K562 (cell line): Measurements from ENCODE around the gene CLCN1. TPM values are rescaled to one million over a fixed set of nuclear protein-coding genes. Genes with fewer than 3 reads are reported as not detected.
A peak's percentile ranks its signal among the peaks of the same experiment; 100 is the strongest.

Experiments used
- CBFA2T2 ChIP-seq: fragments of 450-650 bp; conservative IDR thresholded peaks from 2 replicates; pipeline ENCODE4 v1.6.1; 2017; ENCODE audit warnings: mild to moderate bottlenecking
- EGR1 ChIP-seq: fragments of 450-650 bp; conservative IDR thresholded peaks from 2 replicates; pipeline ENCODE4 v1.6.1; 2017; ENCODE audit warnings: mild to moderate bottlenecking
- FIP1L1 ChIP-seq: fragments of 200-400 bp; formaldehyde crosslinking; IDR thresholded peaks from 2 replicates; pipeline ENCODE4 v1.6.1; 2018; ENCODE audit warnings: mild to moderate bottlenecking, low read depth, low read length; ENCODE audit not compliant: poor library complexity, severe bottlenecking
- HES1 ChIP-seq: fragments of 450-650 bp; IDR thresholded peaks from 2 replicates; pipeline ENCODE4 v1.6.1; 2016; ENCODE audit warnings: low read depth, mild to moderate bottlenecking, moderate library complexity
- HNRNPLL ChIP-seq: fragments of 200-400 bp; formaldehyde crosslinking; IDR thresholded peaks from 2 replicates; pipeline ENCODE4 v1.6.1; 2017; ENCODE audit warnings: low read length, low read depth, mild to moderate bottlenecking; ENCODE audit not compliant: poor library complexity, severe bottlenecking
- MAFF ChIP-seq: IDR thresholded peaks from 2 replicates; pipeline ENCODE4 v1.6.1; 2012; ENCODE audit warnings: low read length, improper control_type of control experiment
- MEF2A ChIP-seq: IDR thresholded peaks from 2 replicates; pipeline ENCODE4 v1.6.1; 2011; ENCODE audit warnings: low read depth, mild to moderate bottlenecking, low read length, moderate library complexity; ENCODE audit not compliant: control insufficient read depth
- NCOR1 ChIP-seq: fragments of 450-650 bp; IDR thresholded peaks from 2 replicates; pipeline ENCODE4 v1.6.1; 2016; ENCODE audit warnings: mild to moderate bottlenecking, moderate library complexity
- NFE2 ChIP-seq: IDR thresholded peaks from 2 replicates; pipeline ENCODE4 v1.6.1; 2014; ENCODE audit warnings: antibody characterized with exemption, low read depth
- NFRKB ChIP-seq: fragments of 450-650 bp; IDR thresholded peaks from 2 replicates; pipeline ENCODE4 v1.6.1; 2016; ENCODE audit warnings: low read depth
- SAP30 ChIP-seq: fragments of 200-600 bp; sonication (generic); IDR thresholded peaks from 2 replicates; pipeline ENCODE4 v1.6.1; 2012; ENCODE audit warnings: borderline replicate concordance, low read depth, mild to moderate bottlenecking, moderate library complexity, low read length, control low read depth, inconsistent platforms; ENCODE audit not compliant: insufficient read depth, poor library complexity, severe bottlenecking
- SOX6 ChIP-seq: fragments of 450-650 bp; IDR thresholded peaks from 2 replicates; pipeline ENCODE4 v1.6.1; 2014; ENCODE audit warnings: mild to moderate bottlenecking
- WHSC1 ChIP-seq: IDR thresholded peaks from one replicate; pipeline ENCODE4 v1.6.1; 2012; ENCODE audit warnings: low read length, control low read depth, inconsistent platforms
- polyA plus RNA-seq, 8 experiments: library from polyadenylated mRNA; depleted of rRNA in 4 of 8; stranded (reverse) in 5 of 8; unstranded in 3 of 8; fragments of >200 nt; fragmentation: Nextera tagmentation in 2 of 8; fragmentation: Illumina TruSeq in 1 of 8; extraction: Ambion mirVana in 2 of 8; extraction: Trizol in 1 of 8; gene quantifications; 2 replicates each; pipeline versions ENCODE4 v1.2.1 to v1.2.3, GENCODE V29; 2011 to 2014; ENCODE audit warnings: inconsistent platforms in 1 of 8, missing spikeins in 1 of 8
- total RNA-seq, 7 experiments: library from RNA; depleted of rRNA in 6 of 7; stranded (reverse); fragments of >200 nt in 6 of 7; fragmentation: Illumina TruSeq in 2 of 7; extraction: Trizol in 2 of 7; gene quantifications; 2 replicates each; pipeline versions ENCODE4 v1.2.1 to v1.2.3, GENCODE V29; 2011 to 2021; ENCODE audit warnings: low replicate concordance in 1 of 7
- TF ChIP-seq, protein P1 (sequence below): fragments of 150-350 bp; IDR thresholded peaks from 2 replicates; pipeline ENCODE4 v1.6.1; 2014; ENCODE audit warnings: low read depth, mild to moderate bottlenecking, low read length, borderline replicate concordance
- TF ChIP-seq, protein P2 (sequence below): fragments of 450-650 bp; IDR thresholded peaks from 2 replicates; pipeline ENCODE4 v1.6.1; 2018; ENCODE audit not compliant: partially characterized antibody
- TF ChIP-seq, protein P3 (sequence below), 2 experiments: fragments of 450-650 bp; IDR thresholded peaks; 2 replicates each; pipeline ENCODE4 v1.6.1; 2016
- TF ChIP-seq, protein P4 (sequence below), 2 experiments: fragments of 450-650 bp in 1 of 2; sonication (generic) in 1 of 2; formaldehyde crosslinking; conservative IDR thresholded peaks; 2 replicates each; pipeline versions ENCODE4 v1.4.0 to v1.8.1; 2020 to 2022; ENCODE audit warnings: mild to moderate bottlenecking in 1 of 2, missing genetic modification reagents in 1 of 2
- TF ChIP-seq, protein P5 (sequence below): sonication (generic); formaldehyde crosslinking; IDR thresholded peaks from 2 replicates; pipeline ENCODE4 v1.8.0; 2022; ENCODE audit warnings: mild to moderate bottlenecking, missing genetic modification reagents

Gene CLCN1
- total and polyA plus RNA-seq, 9 of the 15 experiments (the other 6 are each of a cell fraction or from before 2014, with no cell fraction given) = 0.01 to 0.11 (median 0.04) TPM; not detected in 4

GRCh38 chr7:143281529-143281928 lies 34.4 kb upstream of the CLCN1 start (continued):
- TF ChIP-seq, protein P1, sequence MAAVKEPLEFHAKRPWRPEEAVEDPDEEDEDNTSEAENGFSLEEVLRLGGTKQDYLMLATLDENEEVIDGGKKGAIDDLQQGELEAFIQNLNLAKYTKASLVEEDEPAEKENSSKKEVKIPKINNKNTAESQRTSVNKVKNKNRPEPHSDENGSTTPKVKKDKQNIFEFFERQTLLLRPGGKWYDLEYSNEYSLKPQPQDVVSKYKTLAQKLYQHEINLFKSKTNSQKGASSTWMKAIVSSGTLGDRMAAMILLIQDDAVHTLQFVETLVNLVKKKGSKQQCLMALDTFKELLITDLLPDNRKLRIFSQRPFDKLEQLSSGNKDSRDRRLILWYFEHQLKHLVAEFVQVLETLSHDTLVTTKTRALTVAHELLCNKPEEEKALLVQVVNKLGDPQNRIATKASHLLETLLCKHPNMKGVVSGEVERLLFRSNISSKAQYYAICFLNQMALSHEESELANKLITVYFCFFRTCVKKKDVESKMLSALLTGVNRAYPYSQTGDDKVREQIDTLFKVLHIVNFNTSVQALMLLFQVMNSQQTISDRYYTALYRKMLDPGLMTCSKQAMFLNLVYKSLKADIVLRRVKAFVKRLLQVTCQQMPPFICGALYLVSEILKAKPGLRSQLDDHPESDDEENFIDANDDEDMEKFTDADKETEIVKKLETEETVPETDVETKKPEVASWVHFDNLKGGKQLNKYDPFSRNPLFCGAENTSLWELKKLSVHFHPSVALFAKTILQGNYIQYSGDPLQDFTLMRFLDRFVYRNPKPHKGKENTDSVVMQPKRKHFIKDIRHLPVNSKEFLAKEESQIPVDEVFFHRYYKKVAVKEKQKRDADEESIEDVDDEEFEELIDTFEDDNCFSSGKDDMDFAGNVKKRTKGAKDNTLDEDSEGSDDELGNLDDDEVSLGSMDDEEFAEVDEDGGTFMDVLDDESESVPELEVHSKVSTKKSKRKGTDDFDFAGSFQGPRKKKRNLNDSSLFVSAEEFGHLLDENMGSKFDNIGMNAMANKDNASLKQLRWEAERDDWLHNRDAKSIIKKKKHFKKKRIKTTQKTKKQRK = no peak
- TF ChIP-seq SOX6 (peak; percentile 70), NCOR1 (no peak), NFRKB (no peak), SAP30 (no peak), WHSC1 (no peak), MAFF (0 out of 2 replicates have a peak, but pooled peaks have one; percentile 11), CBFA2T2 (0 out of 2 replicates have a peak, but pooled peaks have one; percentile 9), HNRNPLL (no peak), HES1 (no peak), NFE2 (peak; percentile 72), MEF2A (no peak), FIP1L1 (no peak), EGR1 (no peak)
- TF ChIP-seq, protein P2, sequence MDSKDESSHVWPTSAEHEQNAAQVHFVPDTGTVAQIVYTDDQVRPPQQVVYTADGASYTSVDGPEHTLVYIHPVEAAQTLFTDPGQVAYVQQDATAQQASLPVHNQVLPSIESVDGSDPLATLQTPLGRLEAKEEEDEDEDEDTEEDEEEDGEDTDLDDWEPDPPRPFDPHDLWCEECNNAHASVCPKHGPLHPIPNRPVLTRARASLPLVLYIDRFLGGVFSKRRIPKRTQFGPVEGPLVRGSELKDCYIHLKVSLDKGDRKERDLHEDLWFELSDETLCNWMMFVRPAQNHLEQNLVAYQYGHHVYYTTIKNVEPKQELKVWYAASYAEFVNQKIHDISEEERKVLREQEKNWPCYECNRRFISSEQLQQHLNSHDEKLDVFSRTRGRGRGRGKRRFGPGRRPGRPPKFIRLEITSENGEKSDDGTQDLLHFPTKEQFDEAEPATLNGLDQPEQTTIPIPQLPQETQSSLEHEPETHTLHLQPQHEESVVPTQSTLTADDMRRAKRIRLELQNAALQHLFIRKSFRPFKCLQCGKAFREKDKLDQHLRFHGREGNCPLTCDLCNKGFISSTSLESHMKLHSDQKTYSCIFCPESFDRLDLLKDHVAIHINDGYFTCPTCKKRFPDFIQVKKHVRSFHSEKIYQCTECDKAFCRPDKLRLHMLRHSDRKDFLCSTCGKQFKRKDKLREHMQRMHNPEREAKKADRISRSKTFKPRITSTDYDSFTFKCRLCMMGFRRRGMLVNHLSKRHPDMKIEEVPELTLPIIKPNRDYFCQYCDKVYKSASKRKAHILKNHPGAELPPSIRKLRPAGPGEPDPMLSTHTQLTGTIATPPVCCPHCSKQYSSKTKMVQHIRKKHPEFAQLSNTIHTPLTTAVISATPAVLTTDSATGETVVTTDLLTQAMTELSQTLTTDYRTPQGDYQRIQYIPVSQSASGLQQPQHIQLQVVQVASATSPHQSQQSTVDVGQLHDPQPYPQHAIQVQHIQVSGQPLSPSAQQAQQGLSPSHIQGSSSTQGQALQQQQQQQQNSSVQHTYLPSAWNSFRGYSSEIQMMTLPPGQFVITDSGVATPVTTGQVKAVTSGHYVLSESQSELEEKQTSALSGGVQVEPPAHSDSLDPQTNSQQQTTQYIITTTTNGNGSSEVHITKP = no peak
- TF ChIP-seq, protein P3, sequence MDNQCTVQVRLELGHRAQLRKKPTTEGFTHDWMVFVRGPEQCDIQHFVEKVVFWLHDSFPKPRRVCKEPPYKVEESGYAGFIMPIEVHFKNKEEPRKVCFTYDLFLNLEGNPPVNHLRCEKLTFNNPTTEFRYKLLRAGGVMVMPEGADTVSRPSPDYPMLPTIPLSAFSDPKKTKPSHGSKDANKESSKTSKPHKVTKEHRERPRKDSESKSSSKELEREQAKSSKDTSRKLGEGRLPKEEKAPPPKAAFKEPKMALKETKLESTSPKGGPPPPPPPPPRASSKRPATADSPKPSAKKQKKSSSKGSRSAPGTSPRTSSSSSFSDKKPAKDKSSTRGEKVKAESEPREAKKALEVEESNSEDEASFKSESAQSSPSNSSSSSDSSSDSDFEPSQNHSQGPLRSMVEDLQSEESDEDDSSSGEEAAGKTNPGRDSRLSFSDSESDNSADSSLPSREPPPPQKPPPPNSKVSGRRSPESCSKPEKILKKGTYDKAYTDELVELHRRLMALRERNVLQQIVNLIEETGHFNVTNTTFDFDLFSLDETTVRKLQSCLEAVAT (IDR thresholded peaks at IDR 0.05) = no peak
- TF ChIP-seq, protein P4, sequence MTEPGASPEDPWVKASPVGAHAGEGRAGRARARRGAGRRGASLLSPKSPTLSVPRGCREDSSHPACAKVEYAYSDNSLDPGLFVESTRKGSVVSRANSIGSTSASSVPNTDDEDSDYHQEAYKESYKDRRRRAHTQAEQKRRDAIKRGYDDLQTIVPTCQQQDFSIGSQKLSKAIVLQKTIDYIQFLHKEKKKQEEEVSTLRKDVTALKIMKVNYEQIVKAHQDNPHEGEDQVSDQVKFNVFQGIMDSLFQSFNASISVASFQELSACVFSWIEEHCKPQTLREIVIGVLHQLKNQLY (CRISPR knock-in tag; conservative IDR thresholded peaks at IDR 0.05) = no peak
- TF ChIP-seq, protein P5, sequence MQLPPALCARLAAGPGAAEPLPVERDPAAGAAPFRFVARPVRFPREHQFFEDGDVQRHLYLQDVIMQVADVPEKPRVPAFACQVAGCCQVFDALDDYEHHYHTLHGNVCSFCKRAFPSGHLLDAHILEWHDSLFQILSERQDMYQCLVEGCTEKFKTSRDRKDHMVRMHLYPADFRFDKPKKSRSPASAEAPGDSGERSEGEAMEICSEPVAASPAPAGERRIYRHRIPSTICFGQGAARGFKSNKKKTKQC = no peak
